Upper lobe of right lung (tissue), 1 donor: Measurements from ENCODE around the gene HMCN1. TPM values are rescaled to one million over a fixed set of nuclear protein-coding genes. Genes with fewer than 3 reads are reported as not detected.

Experiments used
- ATAC-seq: fragments of 200-7000 bp; cut with Tn5 transposase; one replicate; pipeline ENCODE4 v1.9.1; 2020; ENCODE audit warnings: mild to moderate bottlenecking, moderate library complexity
- DNase-seq: peaks from one replicate; pipeline ENCODE4 v3.0.0-alpha.2; 2020
- H3K27ac ChIP-seq: fragments of 200-600 bp; one replicate; pipeline ENCODE4 v1.8.0; 2022
- H3K27me3 ChIP-seq: fragments of 200-600 bp; one replicate; pipeline ENCODE4 v1.8.0; 2022; ENCODE audit warnings: mild to moderate bottlenecking
- H3K36me3 ChIP-seq: fragments of 200-600 bp; one replicate; pipeline ENCODE4 v1.8.0; 2022
- H3K4me1 ChIP-seq: fragments of 200-600 bp; one replicate; pipeline ENCODE4 v1.8.0; 2022
- H3K4me3 ChIP-seq: fragments of 200-600 bp; one replicate; pipeline ENCODE4 v1.8.0; 2022; ENCODE audit warnings: mild to moderate bottlenecking
- H3K9me3 ChIP-seq: fragments of 200-600 bp; one replicate; pipeline ENCODE4 v1.8.0; 2022
- CTCF ChIP-seq: fragments of 200-600 bp; IDR thresholded peaks from one replicate; pipeline ENCODE4 v1.8.0; 2022; ENCODE audit warnings: antibody characterized with exemption
- intact Hi-C: fragments of 100-400 bp; cut with DNase I; formaldehyde crosslinking; loops from one replicate; pipeline ENCODE4 v1.11.0; 2022
- total RNA-seq: library from RNA; stranded (reverse); fragmentation: NEBNext Ultra II Directional; extraction: Animal tissue kit (Norgen Biotek cat#: 25700); gene quantifications from one replicate; pipeline ENCODE4 v1.2.1, GENCODE V29; 2021
- donor health status: DM: no; HTN: yes; CAD: no; lungs with severe emphysema.

The HMCN1 gene
- total RNA-seq, 1 donor from 2014 or later, result 45.4 TPM

GRCh38 chr1:185850366-185850765 lies 116.2 kb downstream of the HMCN1 start:
- TF ChIP-seq CTCF, result no peak
- intact Hi-C loops, result no loop called here
- ATAC-seq (no peak), DNase-seq (no peak)
- Histone ChIP-seq H3K9me3 (no peaks in the 10 kb centered on the region), H3K27ac (no peak overlapping the region), H3K27me3 (no peaks in the 10 kb centered on the region), H3K36me3 (no peaks in the 10 kb centered on the region), H3K4me1 (no peaks in the 10 kb centered on the region), H3K4me3 (no peak overlapping the region)

- H3K9me3 ChIP-seq, result no peaks in the 10 kb centered on the region
- TF ChIP-seq CTCF, result no peak
- H3K27me3 ChIP-seq, result no peaks in the 10 kb centered on the region
- H3K27ac ChIP-seq, result no peak overlapping the region
- intact Hi-C loops, result no loop called here
- DNase-seq, result no peak
- no peak overlapping the region for H3K4me3 ChIP-seq
- H3K36me3 ChIP-seq, result no peaks in the 10 kb centered on the region
- H3K4me1 ChIP-seq, result no peaks in the 10 kb centered on the region
- no peak for ATAC-seq
Measured at GRCh38 chr1:185853739-185854138, 119.5 kb downstream of the HMCN1 start.

GRCh38 chr1:185856482-185856881 lies 122.3 kb downstream of the HMCN1 start:
- DNase-seq (no peak), ATAC-seq (no peak)
- no peaks in the 10 kb centered on the region for H3K27me3 ChIP-seq
- H3K27ac ChIP-seq, result no peak overlapping the region
- no peaks in the 10 kb centered on the region for H3K4me1 ChIP-seq
- TF ChIP-seq CTCF, result no peak
- H3K4me3 ChIP-seq, result no peak overlapping the region
- no peaks in the 10 kb centered on the region for H3K9me3 ChIP-seq
- intact Hi-C loops, result no loop called here
- H3K36me3 ChIP-seq, result no peaks in the 10 kb centered on the region

- no peaks in the 10 kb centered on the region for H3K27me3 ChIP-seq
- ATAC-seq (peak; percentile 27), DNase-seq (no peak)
- H3K4me1 ChIP-seq, result no peaks in the 10 kb centered on the region
- intact Hi-C loops, result no loop called here
- H3K27ac ChIP-seq, result no peak overlapping the region
- H3K4me3 ChIP-seq, result no peak overlapping the region
- no peaks in the 10 kb centered on the region for H3K36me3 ChIP-seq
- no peaks in the 10 kb centered on the region for H3K9me3 ChIP-seq
- TF ChIP-seq CTCF, result no peak
Measured at GRCh38 chr1:185857442-185857841, 123.3 kb downstream of the HMCN1 start.

- Histone ChIP-seq H3K4me1 (no peaks in the 10 kb centered on the region), H3K4me3 (no peak overlapping the region), H3K36me3 (no peaks in the 10 kb centered on the region), H3K27me3 (no peaks in the 10 kb centered on the region), H3K9me3 (no peaks in the 10 kb centered on the region), H3K27ac (no peak overlapping the region)
- TF ChIP-seq CTCF, result no peak
- no peak for ATAC-seq
- intact Hi-C loops, result no loop called here
- DNase-seq, result no peak
Measured at GRCh38 chr1:185860311-185860710, 126.1 kb downstream of the HMCN1 start.

GRCh38 chr1:185860859-185861258 lies 126.7 kb downstream of the HMCN1 start:
- H3K4me1 ChIP-seq, result no peaks in the 10 kb centered on the region
- ATAC-seq (no peak), DNase-seq (no peak)
- no peaks in the 10 kb centered on the region for H3K27me3 ChIP-seq
- intact Hi-C loops, result no loop called here
- no peaks in the 10 kb centered on the region for H3K9me3 ChIP-seq
- H3K36me3 ChIP-seq, result no peaks in the 10 kb centered on the region
- no peak overlapping the region for H3K4me3 ChIP-seq
- H3K27ac ChIP-seq, result no peak overlapping the region
- TF ChIP-seq CTCF, result no peak
